ENCODE measurements around the gene AFF1. TPM values are rescaled to one million over a fixed set of nuclear protein-coding genes. Genes with fewer than 3 reads are reported as not detected.
A peak's percentile ranks its signal among the peaks of the same experiment; 100 is the strongest.

Gene AFF1
- total and polyA plus RNA-seq, 7 donors: 7.2 to 100 (median 61.7) TPM

DNA sequence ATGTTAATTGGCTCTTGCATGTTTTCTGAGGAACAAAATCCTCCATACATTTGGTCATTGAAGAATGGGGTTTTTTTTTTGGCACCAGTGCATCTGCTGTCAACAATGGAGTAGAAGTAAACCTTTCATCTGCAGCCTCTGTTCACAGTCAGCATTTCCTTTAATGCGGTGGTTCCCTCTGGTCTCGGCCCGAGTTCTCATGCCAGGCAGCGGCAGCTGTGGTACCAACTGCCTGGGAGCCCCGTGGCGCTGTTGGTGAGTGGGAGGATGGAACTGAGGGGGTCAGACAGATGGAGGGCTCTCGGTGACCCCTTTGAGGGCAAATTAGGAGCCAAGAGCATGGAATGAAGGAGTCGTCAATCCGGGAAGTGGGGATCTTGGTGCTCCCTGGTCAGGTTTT is 114.7 kb downstream of the AFF1 start:
- intact Hi-C loops (cut with DNase I): no loop called here
- 82 to 94% methylated on average over 9 of the region's 9 CpGs for WGBS, 2 donors
- no peak for DNase-seq
- Histone ChIP-seq H3K4me3 (no peak overlapping the region), H3K27me3 (no peaks in the 10 kb centered on the region), H3K4me1 (peaks cover 0 to 93% (median 82%) of the 10 kb centered on the region in 4 donors), H3K36me3 (peaks cover 0 to 15% (median 7%) of the 10 kb centered on the region in 4 donors), H3K27ac (peak overlapping the region in 3 of 4 donors; percentile 70 to 87 (median 84)), H3K9me3 (no peaks in the 10 kb centered on the region)
- TF ChIP-seq, protein P1, sequence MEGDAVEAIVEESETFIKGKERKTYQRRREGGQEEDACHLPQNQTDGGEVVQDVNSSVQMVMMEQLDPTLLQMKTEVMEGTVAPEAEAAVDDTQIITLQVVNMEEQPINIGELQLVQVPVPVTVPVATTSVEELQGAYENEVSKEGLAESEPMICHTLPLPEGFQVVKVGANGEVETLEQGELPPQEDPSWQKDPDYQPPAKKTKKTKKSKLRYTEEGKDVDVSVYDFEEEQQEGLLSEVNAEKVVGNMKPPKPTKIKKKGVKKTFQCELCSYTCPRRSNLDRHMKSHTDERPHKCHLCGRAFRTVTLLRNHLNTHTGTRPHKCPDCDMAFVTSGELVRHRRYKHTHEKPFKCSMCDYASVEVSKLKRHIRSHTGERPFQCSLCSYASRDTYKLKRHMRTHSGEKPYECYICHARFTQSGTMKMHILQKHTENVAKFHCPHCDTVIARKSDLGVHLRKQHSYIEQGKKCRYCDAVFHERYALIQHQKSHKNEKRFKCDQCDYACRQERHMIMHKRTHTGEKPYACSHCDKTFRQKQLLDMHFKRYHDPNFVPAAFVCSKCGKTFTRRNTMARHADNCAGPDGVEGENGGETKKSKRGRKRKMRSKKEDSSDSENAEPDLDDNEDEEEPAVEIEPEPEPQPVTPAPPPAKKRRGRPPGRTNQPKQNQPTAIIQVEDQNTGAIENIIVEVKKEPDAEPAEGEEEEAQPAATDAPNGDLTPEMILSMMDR (IDR thresholded peaks at IDR 0.05): no peak
- TF ChIP-seq POLR2AphosphoS5 (IDR thresholded peaks at IDR 0.05) (no peak), POLR2A (IDR thresholded peaks at IDR 0.05) (no peak), EP300 (IDR thresholded peaks at IDR 0.05) (no peak)

DNA sequence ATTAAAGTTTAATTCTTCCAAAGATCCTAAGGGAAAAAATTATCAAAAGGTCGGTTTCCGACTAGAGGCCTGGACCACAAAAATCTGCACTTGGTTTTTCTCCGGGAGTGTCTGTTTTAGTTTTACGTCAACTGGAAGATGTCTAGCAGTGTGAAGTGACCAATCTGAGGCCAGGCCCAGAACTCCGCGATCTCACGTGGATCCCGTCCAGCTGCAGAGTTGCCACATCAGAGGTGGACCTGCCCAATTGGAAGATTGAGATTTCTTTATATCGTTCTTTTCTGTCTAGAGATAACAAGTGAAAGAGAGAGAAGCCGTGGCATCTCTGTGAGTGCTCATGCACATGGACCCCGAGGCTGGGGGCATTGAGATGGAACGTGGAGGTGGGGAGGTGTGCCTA is 115.8 kb downstream of the AFF1 start:
- TF ChIP-seq POLR2A (IDR thresholded peaks at IDR 0.05) (no peak), POLR2AphosphoS5 (IDR thresholded peaks at IDR 0.05) (no peak), EP300 (IDR thresholded peaks at IDR 0.05) (no peak)
- TF ChIP-seq, protein P1 (IDR thresholded peaks at IDR 0.05): no peak
- H3K4me3 ChIP-seq: no peak overlapping the region
- peaks cover 0 to 93% (median 82%) of the 10 kb centered on the region in 4 donors for H3K4me1 ChIP-seq
- no peaks in the 10 kb centered on the region for H3K9me3 ChIP-seq
- peak overlapping the region in 2 of 4 donors; percentile 84 to 87 for H3K27ac ChIP-seq
- intact Hi-C loops (cut with DNase I): no loop called here
- peaks cover 0 to 15% (median 7%) of the 10 kb centered on the region in 4 donors for H3K36me3 ChIP-seq
- no peaks in the 10 kb centered on the region for H3K27me3 ChIP-seq
- no peak for DNase-seq
- WGBS, 2 donors: 93 to 94% methylated on average over 12 of the region's 12 CpGs

GRCh38 chr4:87051121-87051713 is 116.4 kb downstream of the AFF1 start:
- 80 to 89% methylated on average over 9 to 10 of the region's 10 CpGs for WGBS, 2 donors
- Histone ChIP-seq H3K27me3 (no peaks in the 10 kb centered on the region), H3K36me3 (peaks cover 0 to 15% (median 7%) of the 10 kb centered on the region in 4 donors), H3K27ac (peak overlapping the region in 2 of 4 donors; percentile 84 to 87), H3K4me1 (peaks cover 0 to 93% (median 82%) of the 10 kb centered on the region in 4 donors), H3K9me3 (no peaks in the 10 kb centered on the region), H3K4me3 (no peak overlapping the region)
- intact Hi-C loops (cut with DNase I): no loop called here
- no peak for TF ChIP-seq POLR2AphosphoS5 (IDR thresholded peaks at IDR 0.05)
- TF ChIP-seq POLR2A (IDR thresholded peaks at IDR 0.05): no peak
- no peak for TF ChIP-seq EP300 (IDR thresholded peaks at IDR 0.05)
- TF ChIP-seq, protein P1 (IDR thresholded peaks at IDR 0.05): no peak
- DNase-seq: no peak

GRCh38 chr4:87052615-87053014 is 117.8 kb downstream of the AFF1 start:
- Histone ChIP-seq H3K9me3 (no peaks in the 10 kb centered on the region), H3K4me1 (peaks cover 0 to 93% (median 83%) of the 10 kb centered on the region in 4 donors), H3K36me3 (peaks cover 0 to 4% (median 0%) of the 10 kb centered on the region in 4 donors), H3K4me3 (no peak overlapping the region), H3K27ac (peak overlapping the region in 2 of 4 donors; percentile 84 to 87), H3K27me3 (no peaks in the 10 kb centered on the region)
- intact Hi-C loops (cut with DNase I): no loop called here
- TF ChIP-seq POLR2AphosphoS5 (IDR thresholded peaks at IDR 0.05) (no peak), EP300 (IDR thresholded peaks at IDR 0.05) (no peak), POLR2A (IDR thresholded peaks at IDR 0.05) (no peak)
- 91 to 92% methylated on average over 4 of the region's 4 CpGs for WGBS, 2 donors
- no peak for DNase-seq

- H3K27ac ChIP-seq: peak overlapping the region; percentile 68 to 84 (median 76)
- H3K4me3 ChIP-seq: no peak overlapping the region
- peaks cover 0 to 94% (median 86%) of the 10 kb centered on the region in 4 donors for H3K4me1 ChIP-seq
- H3K36me3 ChIP-seq: no peaks in the 10 kb centered on the region
- intact Hi-C loops (cut with DNase I): no loop called here
- 61 to 64% methylated on average over 3 of the region's 3 CpGs for WGBS, 2 donors
- no peak for DNase-seq
- TF ChIP-seq, protein P1 (IDR thresholded peaks at IDR 0.05): no peak
- TF ChIP-seq POLR2AphosphoS5 (IDR thresholded peaks at IDR 0.05): no peak
- no peak for TF ChIP-seq POLR2A (IDR thresholded peaks at IDR 0.05)
- TF ChIP-seq EP300 (IDR thresholded peaks at IDR 0.05): no peak
- H3K9me3 ChIP-seq: no peaks in the 10 kb centered on the region
- no peaks in the 10 kb centered on the region for H3K27me3 ChIP-seq
These were observed 118.4 kb downstream of the AFF1 start for GRCh38 chr4:87053176-87053658.
